Activated CD8-positive, alpha-beta memory T cell treated with anti-CD3 and anti-CD28 coated beads for 48 hours (primary cell): ENCODE data around the gene NXPH3.
"Not testable (repeated sequence)": the region's sequence is repeated elsewhere in the genome, so short reads cannot be mapped to it uniquely, and the experiment has no call there.

Experiments used
- DNase-seq, 3 experiments: peaks; one replicate each; pipeline ENCODE4 v3.0.0-alpha.2; 2020; ENCODE audit warnings: low read depth in 2 of 3, low spot score in 2 of 3

The NXPH3 gene

GRCh38 chr17:49575679-49576087 lies at the start of gene NXPH3:
TSS of gene NXPH3 (plus strand) at chr17:49575871. CDS start at chr17:49576220, 349 bp downstream.
- peak; percentile 40 to 57 (median 49) for DNase-seq

GRCh38 chr17:49527927-49528651 lies 47.6 kb upstream of the NXPH3 start:
- DNase-seq: no peak

GRCh38 chr17:49528966-49529365 lies 46.7 kb upstream of the NXPH3 start:
- no peak for DNase-seq

GRCh38 chr17:49530118-49530517 lies 45.6 kb upstream of the NXPH3 start:
- no peak for DNase-seq

- no peak for DNase-seq
These were observed 31.8 kb upstream of the NXPH3 start for GRCh38 chr17:49543860-49544259.

- DNase-seq: no peak
These were observed 30.5 kb upstream of the NXPH3 start for GRCh38 chr17:49545007-49545660.

- DNase-seq: no peak
These were observed 29.7 kb upstream of the NXPH3 start for GRCh38 chr17:49545806-49546545.

- no peak for DNase-seq
These were observed 28.8 kb upstream of the NXPH3 start for GRCh38 chr17:49546546-49547535.

- DNase-seq: no peak
These were observed 28.1 kb upstream of the NXPH3 start for GRCh38 chr17:49547566-49547965.

- no peak for DNase-seq
These were observed 27.6 kb upstream of the NXPH3 start for GRCh38 chr17:49548051-49548505.

- no peak for DNase-seq
These were observed 27.0 kb upstream of the NXPH3 start for GRCh38 chr17:49548506-49549310.

- DNase-seq: no peak
These were observed 26.4 kb upstream of the NXPH3 start for GRCh38 chr17:49549311-49549605.

- no peak for DNase-seq
These were observed 25.7 kb upstream of the NXPH3 start for GRCh38 chr17:49549691-49550678.

- not testable (repeated sequence) for DNase-seq
These were observed 24.9 kb upstream of the NXPH3 start for GRCh38 chr17:49550764-49551163.

- DNase-seq: no peak
These were observed 24.2 kb upstream of the NXPH3 start for GRCh38 chr17:49551221-49552069.

GRCh38 chr17:49552070-49552751 lies 23.5 kb upstream of the NXPH3 start:
- DNase-seq: no peak

- DNase-seq: no peak
These were observed 21.9 kb upstream of the NXPH3 start for GRCh38 chr17:49553676-49554335.
